Measurements from ENCODE around the gene AVPI1.
A peak's percentile ranks its signal among the peaks of the same experiment; 100 is the strongest.
"Not testable (repeated sequence)": the region's sequence is repeated elsewhere in the genome, so short reads cannot be mapped to it uniquely, and the experiment has no call there.

AVPI1 gene

GRCh38 chr10:97685395-97685958 lies 1.6 kb downstream of the AVPI1 start:
- peak overlapping the region; percentile 73 for H3K4me3 ChIP-seq (ENCODE audit: low read depth, low read length)
- DNase-seq (ENCODE audit: low read depth) = no peak

- DNase-seq (ENCODE audit: low read depth) = no peak
- peak overlapping the region; percentile 73 for H3K4me3 ChIP-seq (ENCODE audit: low read depth, low read length)
Observed at GRCh38 chr10:97684866-97685394, 2.1 kb downstream of the AVPI1 start.

GRCh38 chr10:97684368-97684713 lies 2.7 kb downstream of the AVPI1 start:
- H3K4me3 ChIP-seq (ENCODE audit: low read depth, low read length) = not testable (repeated sequence)

GRCh38 chr10:97683556-97684367 lies 3.3 kb downstream of the AVPI1 start:
- no peak overlapping the region for H3K4me3 ChIP-seq (ENCODE audit: low read depth, low read length)
- DNase-seq (ENCODE audit: low read depth) = no peak

More at GRCh38 chr10:97684368-97684713, 2.7 kb downstream of the AVPI1 start:
- DNase-seq (ENCODE audit: low read depth) = not testable (repeated sequence)

DNA sequence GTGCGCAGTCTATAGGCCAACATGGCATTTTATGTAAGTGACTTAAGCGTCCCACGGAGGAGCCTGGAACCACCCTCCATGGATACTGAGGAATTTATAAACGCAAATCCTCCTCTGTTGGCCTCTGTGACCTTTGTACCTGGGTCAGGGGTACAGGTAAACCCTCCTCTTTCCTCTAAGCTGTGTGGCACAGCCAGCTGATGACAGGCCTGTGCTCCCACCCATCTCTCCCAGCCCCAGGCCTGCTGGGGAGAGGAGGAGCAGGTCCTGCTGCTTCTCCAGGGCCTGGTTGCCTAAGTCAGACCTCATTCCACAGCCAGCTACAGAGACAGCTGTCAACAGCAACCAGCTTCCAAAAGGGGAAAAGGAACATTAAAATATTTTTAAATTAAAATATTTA lies 5.0 kb downstream of the AVPI1 start:
- DNase-seq (ENCODE audit: low read depth) = no peak
- H3K4me3 ChIP-seq (ENCODE audit: low read depth, low read length) = no peak overlapping the region

DNA sequence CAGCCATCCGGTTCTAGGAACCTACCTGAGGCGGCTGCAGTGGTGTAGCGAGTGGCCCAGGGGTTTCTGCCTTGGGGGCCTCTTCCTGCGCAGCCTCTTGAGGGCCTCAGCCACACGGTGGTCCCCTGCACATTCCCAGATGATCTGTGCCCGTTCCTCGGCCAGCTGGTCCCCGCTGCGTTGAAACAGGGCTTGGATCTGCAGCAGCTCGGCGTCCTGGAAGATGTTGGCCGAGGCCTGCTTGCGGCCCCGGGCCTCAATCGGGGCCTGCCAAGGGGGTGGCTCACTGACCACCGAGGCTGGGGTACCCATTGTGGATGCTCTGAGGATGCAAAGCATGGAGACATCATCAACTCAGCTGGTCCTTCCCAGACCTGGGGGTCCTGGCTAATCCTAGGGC lies 7.4 kb downstream of the AVPI1 start:
- H3K4me3 ChIP-seq (ENCODE audit: low read depth, low read length) = no peak overlapping the region
- no peak for DNase-seq (ENCODE audit: low read depth)

DNA sequence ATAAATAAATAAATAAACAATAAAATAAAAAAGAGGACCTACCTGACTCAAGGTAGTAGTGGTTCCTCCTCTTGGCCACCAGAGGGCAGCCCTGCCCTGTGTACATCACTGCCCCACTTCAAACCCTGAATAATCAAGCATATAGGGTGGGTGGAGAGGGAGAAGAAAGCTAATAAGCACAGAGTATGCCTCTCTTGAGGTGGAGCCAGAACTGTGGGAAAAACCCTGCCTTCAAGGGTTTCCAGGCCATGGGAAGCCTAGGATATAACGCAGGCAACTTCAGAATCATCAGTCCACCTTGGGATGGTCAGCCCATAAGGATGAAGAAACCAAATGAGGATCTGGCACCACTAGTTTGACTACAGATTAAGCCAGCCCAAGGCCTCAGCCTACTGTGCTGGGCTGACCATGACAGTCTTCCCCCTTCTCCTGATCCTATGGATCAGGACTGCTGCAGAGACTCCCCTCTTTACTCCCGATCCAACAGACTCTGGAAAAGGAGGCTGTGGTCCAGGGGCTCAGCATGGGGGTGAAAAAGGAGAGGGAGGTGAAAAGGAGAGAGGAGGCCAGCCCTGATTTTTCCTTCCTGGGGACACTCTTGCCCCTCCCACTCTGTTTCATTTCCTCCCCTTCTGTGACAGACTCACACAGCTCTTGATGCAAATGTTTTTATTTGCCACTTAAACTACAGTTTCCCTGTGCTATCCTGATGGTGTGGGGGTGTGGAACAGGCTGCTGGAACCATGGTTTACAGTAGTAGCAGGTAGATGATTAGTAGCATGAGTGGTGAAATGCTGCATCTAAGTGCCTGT lies 10.1 kb downstream of the AVPI1 start:
- H3K4me3 ChIP-seq (ENCODE audit: low read depth, low read length) = no peak overlapping the region
- DNase-seq (ENCODE audit: low read depth) = no peak

GRCh38 chr10:97675222-97675621 lies 11.8 kb downstream of the AVPI1 start:
- no peak for DNase-seq (ENCODE audit: low read depth)
- H3K4me3 ChIP-seq (ENCODE audit: low read depth, low read length) = no peak overlapping the region

GRCh38 chr10:97673736-97674525 lies 13.1 kb downstream of the AVPI1 start:
- no peak overlapping the region for H3K4me3 ChIP-seq (ENCODE audit: low read depth, low read length)
- peak; percentile 65 for DNase-seq (ENCODE audit: low read depth)

DNA sequence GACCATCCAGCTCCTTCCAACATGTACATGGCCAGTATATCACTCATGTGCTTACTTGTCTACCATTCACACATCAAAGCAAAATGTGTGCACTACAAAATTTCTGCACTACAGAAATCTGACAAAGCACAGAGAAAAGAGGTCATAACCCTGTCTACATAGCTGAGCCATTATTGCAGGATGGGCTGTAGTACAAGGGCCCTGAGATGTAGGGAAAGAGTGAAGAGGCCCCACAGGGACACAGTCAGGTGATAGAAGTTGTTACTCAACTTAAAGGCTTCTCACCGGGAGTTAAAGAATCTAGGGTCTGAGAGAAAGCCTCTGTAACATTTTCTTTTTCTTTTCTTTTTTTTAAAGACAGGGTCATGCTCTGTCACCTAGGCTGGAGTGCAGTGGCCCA lies 17.5 kb downstream of the AVPI1 start:
- no peak overlapping the region for H3K4me3 ChIP-seq (ENCODE audit: low read depth, low read length)
- no peak for DNase-seq (ENCODE audit: low read depth)

DNA sequence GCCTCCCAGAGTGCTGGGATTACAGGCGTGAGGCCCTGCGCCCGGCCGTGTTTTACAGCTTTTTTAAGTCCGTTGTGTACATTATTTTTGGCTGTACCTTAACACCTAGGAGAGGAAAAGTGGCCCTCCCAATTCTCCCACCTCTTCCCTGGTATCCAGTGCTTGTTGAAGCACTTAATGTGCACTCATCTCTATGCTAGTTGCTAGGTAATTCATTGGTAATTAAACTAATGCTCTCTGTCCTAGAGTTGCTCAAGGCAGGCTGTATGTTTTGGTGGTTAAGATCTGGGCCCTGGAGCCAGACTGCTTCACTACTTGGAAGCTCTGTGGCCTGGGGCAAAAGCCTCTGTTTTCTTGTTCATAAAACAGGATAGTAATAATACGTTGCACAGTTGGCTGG lies 19.6 kb downstream of the AVPI1 start:
- no peak for DNase-seq (ENCODE audit: low read depth)
- H3K4me3 ChIP-seq (ENCODE audit: low read depth, low read length) = no peak overlapping the region

GRCh38 chr10:97666992-97667391 lies 20.0 kb downstream of the AVPI1 start:
- no peak overlapping the region for H3K4me3 ChIP-seq (ENCODE audit: low read depth, low read length)
- DNase-seq (ENCODE audit: low read depth) = no peak

DNA sequence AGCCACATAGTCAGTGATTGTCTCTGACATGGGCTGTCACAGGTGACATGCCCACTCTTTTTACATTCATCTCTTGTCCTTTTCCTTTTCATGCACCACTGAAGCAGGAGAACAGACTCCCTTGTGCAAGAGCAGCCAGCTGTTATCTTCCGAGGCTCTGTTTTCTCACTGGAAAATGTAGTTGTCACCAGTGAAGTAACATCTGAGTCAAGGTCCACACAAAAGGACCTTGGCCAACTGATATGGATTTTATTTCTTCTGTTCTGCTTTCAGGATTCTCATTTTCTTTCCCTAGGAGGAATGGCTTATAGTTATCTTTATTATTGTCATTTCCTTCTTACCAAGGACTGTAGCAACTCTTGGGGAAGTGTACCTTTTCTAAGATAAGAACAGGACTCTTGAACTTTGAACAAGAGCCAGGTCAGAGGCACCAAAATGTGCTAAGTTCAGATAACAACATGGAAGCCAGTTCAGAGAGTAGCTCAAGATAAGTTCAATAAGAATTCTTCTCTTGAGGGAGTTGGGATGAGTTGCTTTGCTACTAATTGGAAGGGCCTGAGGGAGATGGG lies 22.7 kb downstream of the AVPI1 start:
- H3K4me3 ChIP-seq (ENCODE audit: low read depth, low read length) = no peak overlapping the region
- no peak for DNase-seq (ENCODE audit: low read depth)

- DNase-seq (ENCODE audit: low read depth) = no peak
- H3K4me3 ChIP-seq (ENCODE audit: low read depth, low read length) = no peak overlapping the region
Observed at GRCh38 chr10:97659589-97659988, 27.5 kb downstream of the AVPI1 start.

- no peak for DNase-seq (ENCODE audit: low read depth)
- no peak overlapping the region for H3K4me3 ChIP-seq (ENCODE audit: low read depth, low read length)
Observed at GRCh38 chr10:97656777-97657176, 30.3 kb downstream of the AVPI1 start.

GRCh38 chr10:97651773-97652172 lies 35.3 kb downstream of the AVPI1 start:
- no peak for DNase-seq (ENCODE audit: low read depth)
- H3K4me3 ChIP-seq (ENCODE audit: low read depth, low read length) = no peak overlapping the region

GRCh38 chr10:97650726-97651125 lies 36.3 kb downstream of the AVPI1 start:
- no peak overlapping the region for H3K4me3 ChIP-seq (ENCODE audit: low read depth, low read length)
- DNase-seq (ENCODE audit: low read depth) = no peak

- DNase-seq (ENCODE audit: low read depth); H3K4me3 ChIP-seq (ENCODE audit: low read depth, low read length): not testable (repeated sequence)
Observed at GRCh38 chr10:97649405-97649750, 37.7 kb downstream of the AVPI1 start.

All from skeletal muscle cell (primary cell).